ENCODE results near the gene ACOX1.
A peak's percentile ranks its signal among the peaks of the same experiment; 100 is the strongest.

Gene ACOX1

GRCh38 chr17:75932852-75933251, 46.1 kb downstream of the ACOX1 start:
- DNase-seq (ENCODE audit: low read depth) = no peak
- H3K4me3 ChIP-seq (ENCODE audit: low read depth, low read length) = no peak overlapping the region
- no peak for TF ChIP-seq CTCF (conservative IDR thresholded peaks at IDR 0.05; ENCODE audit: low read depth, low read length)

- TF ChIP-seq CTCF (conservative IDR thresholded peaks at IDR 0.05; ENCODE audit: low read depth, low read length) = no peak
- H3K4me3 ChIP-seq (ENCODE audit: low read depth, low read length) = no peak overlapping the region
- no peak for DNase-seq (ENCODE audit: low read depth)
These were observed 47.9 kb downstream of the ACOX1 start for GRCh38 chr17:75931062-75931461.

GRCh38 chr17:75927286-75927922, 51.6 kb downstream of the ACOX1 start:
- peak; percentile 31 for DNase-seq (ENCODE audit: low read depth)
- no peak overlapping the region for H3K4me3 ChIP-seq (ENCODE audit: low read depth, low read length)
- peak; percentile 55 for TF ChIP-seq CTCF (conservative IDR thresholded peaks at IDR 0.05; ENCODE audit: low read depth, low read length)

GRCh38 chr17:75926456-75926855, 52.5 kb downstream of the ACOX1 start:
- no peak overlapping the region for H3K4me3 ChIP-seq (ENCODE audit: low read depth, low read length)

GRCh38 chr17:75925912-75926311, 53.1 kb downstream of the ACOX1 start:
- no peak for TF ChIP-seq CTCF (conservative IDR thresholded peaks at IDR 0.05; ENCODE audit: low read depth, low read length)
- no peak overlapping the region for H3K4me3 ChIP-seq (ENCODE audit: low read depth, low read length)
- DNase-seq (ENCODE audit: low read depth) = no peak

More at GRCh38 chr17:75926456-75926855, 52.5 kb downstream of the ACOX1 start:
- no peak for DNase-seq (ENCODE audit: low read depth)
- no peak for TF ChIP-seq CTCF (conservative IDR thresholded peaks at IDR 0.05; ENCODE audit: low read depth, low read length)

- no peak for DNase-seq (ENCODE audit: low read depth)
- TF ChIP-seq CTCF (conservative IDR thresholded peaks at IDR 0.05; ENCODE audit: low read depth, low read length) = no peak
- H3K4me3 ChIP-seq (ENCODE audit: low read depth, low read length) = no peak overlapping the region
These were observed 53.9 kb downstream of the ACOX1 start for GRCh38 chr17:75925103-75925502.
